ENCODE measurements around the gene CYP4F22. TPM values are rescaled to one million over a fixed set of nuclear protein-coding genes. Genes with fewer than 3 reads are reported as not detected.

Gene CYP4F22
- polyA plus RNA-seq, 3 donors: 0.08 to 1.1 (median 0.33) TPM

DNA sequence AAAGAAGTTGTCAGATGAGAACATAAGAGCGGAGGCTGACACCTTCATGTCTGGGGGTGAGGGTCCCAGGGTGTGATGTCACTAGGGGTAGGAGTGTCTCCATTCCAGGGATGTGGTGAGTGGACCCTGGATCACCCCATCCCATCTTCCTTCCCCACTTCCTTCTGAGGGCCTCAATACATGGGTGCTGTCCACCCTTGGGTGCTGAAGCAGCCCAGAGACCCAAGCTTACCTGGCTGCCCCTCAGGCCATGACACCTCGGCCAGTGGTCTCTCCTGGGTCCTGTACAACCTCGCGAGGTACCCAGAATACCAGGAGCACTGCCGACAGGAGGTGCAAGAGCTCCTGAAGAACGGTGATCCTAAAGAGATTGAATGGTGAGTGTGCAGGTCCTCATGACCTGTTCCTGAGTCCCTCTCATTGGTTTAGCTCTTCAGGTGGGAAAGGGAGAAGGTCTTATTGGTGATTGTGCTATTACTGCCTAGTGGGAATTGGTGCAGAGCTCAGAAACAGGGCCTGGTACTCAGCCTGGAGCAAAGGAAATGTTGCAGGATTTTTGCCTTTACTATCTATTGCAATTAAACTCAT, 69.0 kb downstream of the CYP4F22 start:
- intact Hi-C loops (cut with micrococcal nuclease): no loop called here
- Histone ChIP-seq H3K36me3 (replicated peaks in 1 of 2; ENCODE audit: control insufficient read depth in 1 of 2, insufficient read depth in 2 of 2, low read length in 2 of 2) (no peaks in the 10 kb centered on the region), H3K9ac (ENCODE audit: insufficient read depth, low read length, poor library complexity, severe bottlenecking) (no peak overlapping the region), H4K20me1 (ENCODE audit: insufficient read depth, low read length) (no peaks in the 10 kb centered on the region), H3K79me2 (ENCODE audit: insufficient read depth, low read length) (no peaks in the 10 kb centered on the region), H3K9me3 (replicated peaks in 1 of 2; ENCODE audit: control insufficient read depth in 1 of 2, insufficient read depth in 1 of 2, low read length in 2 of 2) (no peaks in the 10 kb centered on the region), H3K27ac (ENCODE audit: low read depth in 1 of 2, low read length in 2 of 2) (no peak overlapping the region), H3K27me3 (ENCODE audit: control insufficient read depth in 2 of 2, insufficient read depth in 2 of 2, low read length in 2 of 2) (peaks cover 0 to 7% of the 10 kb centered on the region in 2 donors), H3K4me2 (replicated peaks; ENCODE audit: extremely low read depth, low read length, poor library complexity, severe bottlenecking) (no peak overlapping the region), H2AFZ (ENCODE audit: insufficient read depth, low read depth, low read length, poor library complexity, severe bottlenecking) (no peak overlapping the region), H3K4me1 (ENCODE audit: control insufficient read depth in 1 of 2, insufficient read depth in 2 of 2, low read length in 2 of 2) (no peaks in the 10 kb centered on the region), H3K4me3 (replicated peaks in 1 of 3; ENCODE audit: low read depth in 2 of 3, low read length in 3 of 3) (no peak overlapping the region)
- H3K27me3 Mint-ChIP-seq (ENCODE audit: low read depth in 3 of 3): peaks cover 12 to 22% (median 16%) of the 10 kb centered on the region in 3 donors
- no peaks in the 10 kb centered on the region for H3K4me1 Mint-ChIP-seq
- H3K36me3 Mint-ChIP-seq: no peaks in the 10 kb centered on the region
- WGBS (ENCODE audit: insufficient coverage): 74% methylated on average over 5 of the region's 6 CpGs
- TF ChIP-seq, protein P1, sequence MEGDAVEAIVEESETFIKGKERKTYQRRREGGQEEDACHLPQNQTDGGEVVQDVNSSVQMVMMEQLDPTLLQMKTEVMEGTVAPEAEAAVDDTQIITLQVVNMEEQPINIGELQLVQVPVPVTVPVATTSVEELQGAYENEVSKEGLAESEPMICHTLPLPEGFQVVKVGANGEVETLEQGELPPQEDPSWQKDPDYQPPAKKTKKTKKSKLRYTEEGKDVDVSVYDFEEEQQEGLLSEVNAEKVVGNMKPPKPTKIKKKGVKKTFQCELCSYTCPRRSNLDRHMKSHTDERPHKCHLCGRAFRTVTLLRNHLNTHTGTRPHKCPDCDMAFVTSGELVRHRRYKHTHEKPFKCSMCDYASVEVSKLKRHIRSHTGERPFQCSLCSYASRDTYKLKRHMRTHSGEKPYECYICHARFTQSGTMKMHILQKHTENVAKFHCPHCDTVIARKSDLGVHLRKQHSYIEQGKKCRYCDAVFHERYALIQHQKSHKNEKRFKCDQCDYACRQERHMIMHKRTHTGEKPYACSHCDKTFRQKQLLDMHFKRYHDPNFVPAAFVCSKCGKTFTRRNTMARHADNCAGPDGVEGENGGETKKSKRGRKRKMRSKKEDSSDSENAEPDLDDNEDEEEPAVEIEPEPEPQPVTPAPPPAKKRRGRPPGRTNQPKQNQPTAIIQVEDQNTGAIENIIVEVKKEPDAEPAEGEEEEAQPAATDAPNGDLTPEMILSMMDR (IDR thresholded peaks at IDR 0.05): no peak
- no peak for DNase-seq
- H3K27ac Mint-ChIP-seq: peak overlapping the region in 2 of 7 donors; percentile 5 to 28
- no peak overlapping the region for H3K4me3 Mint-ChIP-seq
- no peaks in the 10 kb centered on the region for H3K9me3 Mint-ChIP-seq

DNA sequence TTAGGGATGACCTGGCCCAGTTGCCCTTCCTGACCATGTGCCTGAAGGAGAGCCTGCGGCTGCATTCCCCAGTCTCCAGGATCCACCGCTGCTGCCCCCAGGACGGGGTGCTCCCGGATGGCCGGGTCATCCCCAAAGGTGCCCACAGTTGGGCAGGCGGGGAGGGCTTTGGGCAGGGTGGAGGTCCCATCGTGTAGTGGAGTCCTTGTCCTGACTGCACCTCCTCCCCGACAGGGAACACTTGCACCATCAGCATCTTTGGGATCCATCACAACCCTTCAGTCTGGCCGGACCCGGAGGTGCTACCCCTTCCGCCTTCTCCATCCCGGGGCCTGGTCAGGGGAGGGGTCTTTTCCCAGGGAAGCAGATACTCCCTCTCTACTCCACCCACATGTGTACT, 75.0 kb downstream of the CYP4F22 start:
- Histone ChIP-seq H3K4me2 (replicated peaks; ENCODE audit: extremely low read depth, low read length, poor library complexity, severe bottlenecking) (no peak overlapping the region), H3K4me3 (replicated peaks in 1 of 3; ENCODE audit: low read depth in 2 of 3, low read length in 3 of 3) (no peak overlapping the region), H3K36me3 (replicated peaks in 1 of 2; ENCODE audit: control insufficient read depth in 1 of 2, insufficient read depth in 2 of 2, low read length in 2 of 2) (no peaks in the 10 kb centered on the region), H3K79me2 (ENCODE audit: insufficient read depth, low read length) (no peaks in the 10 kb centered on the region), H3K27ac (ENCODE audit: low read depth in 1 of 2, low read length in 2 of 2) (no peak overlapping the region), H3K9ac (ENCODE audit: insufficient read depth, low read length, poor library complexity, severe bottlenecking) (no peak overlapping the region), H2AFZ (ENCODE audit: insufficient read depth, low read depth, low read length, poor library complexity, severe bottlenecking) (no peak overlapping the region), H3K27me3 (ENCODE audit: control insufficient read depth in 2 of 2, insufficient read depth in 2 of 2, low read length in 2 of 2) (peaks cover 0 to 7% of the 10 kb centered on the region in 2 donors), H3K9me3 (replicated peaks in 1 of 2; ENCODE audit: control insufficient read depth in 1 of 2, insufficient read depth in 1 of 2, low read length in 2 of 2) (no peaks in the 10 kb centered on the region), H4K20me1 (ENCODE audit: insufficient read depth, low read length) (no peaks in the 10 kb centered on the region), H3K4me1 (ENCODE audit: control insufficient read depth in 1 of 2, insufficient read depth in 2 of 2, low read length in 2 of 2) (peaks cover 25 to 27% of the 10 kb centered on the region in 2 donors)
- Mint-ChIP-seq H3K27ac (no peak overlapping the region), H3K27me3 (ENCODE audit: low read depth in 3 of 3) (peaks cover 6 to 27% (median 24%) of the 10 kb centered on the region in 3 donors), H3K4me3 (peak overlapping the region in 1 of 2 donors; percentile 39), H3K9me3 (no peaks in the 10 kb centered on the region), H3K4me1 (peaks cover 25% of the 10 kb centered on the region), H3K36me3 (no peaks in the 10 kb centered on the region)
- TF ChIP-seq, protein P1 (IDR thresholded peaks at IDR 0.05): no peak
- intact Hi-C loops (cut with micrococcal nuclease): no loop called here
- DNase-seq: no peak
- 92% methylated on average over 8 of the region's 12 CpGs for WGBS (ENCODE audit: insufficient coverage)

All from CD14-positive monocyte (primary cell).